OCI-LY3 (cell line): Measurements from ENCODE around the gene NR5A1.

Experiments used
- CTCF ChIP-seq: fragments of 200-600, 300-600 bp; sonication (generic); IDR thresholded peaks from 2 replicates; pipeline ENCODE4 v1.5.1; 2014; ENCODE audit warnings: antibody characterized with exemption, low read length, low read depth
- EZH2phosphoT487 ChIP-seq: fragments of 200-600 bp; shearing (Covaris generic); IDR thresholded peaks from 2 replicates; pipeline ENCODE4 v1.6.1; 2018; ENCODE audit warnings: antibody characterized with exemption, mixed run types, low read depth

GRCh38 chr9:124487260-124488182 is 19.7 kb downstream of the NR5A1 start:
- TF ChIP-seq CTCF (no peak), EZH2phosphoT487 (no peak)
